ENCODE data around the gene ZC2HC1B.
"Not testable (repeated sequence)": the region's sequence is repeated elsewhere in the genome, so short reads cannot be mapped to it uniquely, and the experiment has no call there.

DNA sequence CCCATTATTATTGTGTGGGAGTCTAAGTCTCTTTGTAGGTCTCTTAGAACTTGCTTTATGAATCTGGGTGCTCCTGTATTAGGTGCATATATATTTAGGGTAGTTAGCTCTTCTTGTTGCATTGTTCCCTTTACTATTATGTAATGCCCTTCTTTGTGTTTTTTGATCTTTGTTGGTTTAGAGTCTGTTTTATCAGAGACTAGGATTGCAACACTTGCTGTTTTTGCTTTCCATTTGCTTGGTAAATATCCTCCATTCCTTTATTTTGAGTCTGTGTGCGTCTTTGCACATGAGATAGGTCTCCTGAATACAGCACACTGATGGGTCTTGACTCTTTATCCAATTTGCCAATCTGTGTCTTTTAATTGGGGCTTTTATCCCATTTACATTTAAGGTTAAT, 9.2 kb upstream of the ZC2HC1B start:
- TF ChIP-seq, protein P1, sequence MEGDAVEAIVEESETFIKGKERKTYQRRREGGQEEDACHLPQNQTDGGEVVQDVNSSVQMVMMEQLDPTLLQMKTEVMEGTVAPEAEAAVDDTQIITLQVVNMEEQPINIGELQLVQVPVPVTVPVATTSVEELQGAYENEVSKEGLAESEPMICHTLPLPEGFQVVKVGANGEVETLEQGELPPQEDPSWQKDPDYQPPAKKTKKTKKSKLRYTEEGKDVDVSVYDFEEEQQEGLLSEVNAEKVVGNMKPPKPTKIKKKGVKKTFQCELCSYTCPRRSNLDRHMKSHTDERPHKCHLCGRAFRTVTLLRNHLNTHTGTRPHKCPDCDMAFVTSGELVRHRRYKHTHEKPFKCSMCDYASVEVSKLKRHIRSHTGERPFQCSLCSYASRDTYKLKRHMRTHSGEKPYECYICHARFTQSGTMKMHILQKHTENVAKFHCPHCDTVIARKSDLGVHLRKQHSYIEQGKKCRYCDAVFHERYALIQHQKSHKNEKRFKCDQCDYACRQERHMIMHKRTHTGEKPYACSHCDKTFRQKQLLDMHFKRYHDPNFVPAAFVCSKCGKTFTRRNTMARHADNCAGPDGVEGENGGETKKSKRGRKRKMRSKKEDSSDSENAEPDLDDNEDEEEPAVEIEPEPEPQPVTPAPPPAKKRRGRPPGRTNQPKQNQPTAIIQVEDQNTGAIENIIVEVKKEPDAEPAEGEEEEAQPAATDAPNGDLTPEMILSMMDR (IDR thresholded peaks at IDR 0.05; ENCODE audit: control extremely low read depth in 1 of 3, insufficient read depth in 1 of 3, low read depth in 1 of 3, low read length in 3 of 3): not testable (repeated sequence)
- TF ChIP-seq RFX5 (IDR thresholded peaks at IDR 0.05; ENCODE audit: borderline replicate concordance, low read depth, low read length); CEBPB (IDR thresholded peaks at IDR 0.05; ENCODE audit: low read depth, low read length); TAF1 (IDR thresholded peaks at IDR 0.05; ENCODE audit: low read depth, low read length); NRF1 (IDR thresholded peaks at IDR 0.05; ENCODE audit: low read depth, low read length); SP2 (IDR thresholded peaks at IDR 0.05; ENCODE audit: low read length); EGR1 (IDR thresholded peaks at IDR 0.05; ENCODE audit: borderline replicate concordance, low read depth, low read length); TEAD4 (IDR thresholded peaks at IDR 0.05; ENCODE audit: low read depth, low read length); CREB1 (IDR thresholded peaks at IDR 0.05); YY1 (IDR thresholded peaks at IDR 0.05; ENCODE audit: low read depth, low read length); JUN (IDR thresholded peaks at IDR 0.05; ENCODE audit: low read depth, low read length); CHD2 (IDR thresholded peaks at IDR 0.05; ENCODE audit: low read length); POLR2A (IDR thresholded peaks at IDR 0.05; ENCODE audit: control extremely low read depth in 1 of 2, low read depth in 2 of 2, low read length in 2 of 2): not testable (repeated sequence)
